Panc1 (cell line): Measurements from ENCODE around the gene INF2. TPM values are rescaled to one million over a fixed set of nuclear protein-coding genes. Genes with fewer than 3 reads are reported as not detected.

Experiments
- ATAC-seq: fragments of 200-7000 bp; cut with Tn5 transposase; 2 replicates; pipeline ENCODE4 v1.9.1; 2020; ENCODE audit warnings: mild to moderate bottlenecking, moderate library complexity
- BruUV-seq: library from RNA; stranded (reverse); fragments of 400-500 nt; replicated peaks from 2 replicates; lab custom pipeline; 2021; lab: Mats Ljungman, UMichigan
- CTCF ChIA-PET: fragments of 300-600 bp; sonication (Branson Sonifier 250); formaldehyde crosslinking; loops from one replicate; lab custom pipeline; 2022; ENCODE audit warnings: antibody characterized with exemption; lab: Charles Lee
- POLR2A ChIA-PET: fragments of 300-600 bp; sonication (Branson Sonifier 250); formaldehyde crosslinking; loops from one replicate; lab custom pipeline; 2022; ENCODE audit warnings: antibody characterized with exemption; lab: Charles Lee
- DNase-seq: peaks from one replicate; pipeline ENCODE4 v3.0.0-alpha.2; 2010; ENCODE audit warnings: low read depth, low spot score
- H3K27ac ChIP-seq: 2 replicates; pipeline ENCODE4 v1.5.1; 2011; ENCODE audit warnings: mild to moderate bottlenecking, low read length, inconsistent platforms
- H3K27me3 ChIP-seq: fragments of 200-500 bp; sonication (Bioruptor generic); 2 replicates; pipeline ENCODE4 v1.6.0; 2014; ENCODE audit warnings: low read length, inconsistent platforms; ENCODE audit not compliant: control insufficient read depth, insufficient read depth
- H3K36me3 ChIP-seq: fragments of 200-500 bp; sonication (Bioruptor generic); 2 replicates; pipeline ENCODE4 v1.5.1; 2014; ENCODE audit warnings: inconsistent platforms, mild to moderate bottlenecking, low read length, moderate library complexity; ENCODE audit not compliant: control insufficient read depth, insufficient read depth
- H3K4me1 ChIP-seq: 2 replicates; pipeline ENCODE4 v1.5.1; 2011; ENCODE audit warnings: inconsistent platforms, mild to moderate bottlenecking, low read length, moderate library complexity; ENCODE audit not compliant: control insufficient read depth, insufficient read depth
- H3K4me3 ChIP-seq, 2 experiments: 2 replicates each; pipeline ENCODE4 v1.5.1; 2011 to 2012; ENCODE audit warnings: low read depth in 2 of 2, low read length in 2 of 2, mild to moderate bottlenecking in 2 of 2, inconsistent platforms in 1 of 2, moderate library complexity in 1 of 2
- H3K9me3 ChIP-seq: fragments of 200-500 bp; sonication (Bioruptor generic); 2 replicates; pipeline ENCODE4 v1.5.1; 2014; ENCODE audit warnings: low read depth, mild to moderate bottlenecking, inconsistent platforms, low read length, moderate library complexity; ENCODE audit not compliant: control insufficient read depth, insufficient read depth
- CTCF ChIP-seq: fragments of 450-650 bp; IDR thresholded peaks from 2 replicates; pipeline ENCODE4 v1.5.1; 2017; ENCODE audit warnings: mild to moderate bottlenecking
- POLR2AphosphoS5 ChIP-seq: IDR thresholded peaks from 2 replicates; pipeline ENCODE4 v1.6.1; 2012; ENCODE audit warnings: mild to moderate bottlenecking, low read depth, low read length, moderate library complexity
- REST ChIP-seq, 2 experiments: IDR thresholded peaks; 2 replicates each; pipeline ENCODE4 v1.6.1; 2011 to 2012; ENCODE audit warnings: low read depth in 2 of 2, control low read depth in 1 of 2, low read length in 1 of 2, mild to moderate bottlenecking in 1 of 2, moderate library complexity in 1 of 2; ENCODE audit not compliant: insufficient read depth in 1 of 2
- SIN3A ChIP-seq: IDR thresholded peaks from 2 replicates; pipeline ENCODE4 v1.6.1; 2012; ENCODE audit warnings: low read depth, mild to moderate bottlenecking, low read length, moderate library complexity, borderline replicate concordance; ENCODE audit not compliant: insufficient read depth
- TCF7L2 ChIP-seq: IDR thresholded peaks from 2 replicates; pipeline ENCODE4 v1.6.1; 2011; ENCODE audit warnings: mild to moderate bottlenecking, low read depth, low read length, inconsistent platforms
- in situ Hi-C: cut with HindIII; loops from 2 replicates; pipeline ENCODE4 v1.10.0; 2016; ENCODE audit warnings: low sequenced_read_pairs, low pct_unique_long_range_greater_than_20kb
- intact Hi-C: fragments of 100-400 bp; cut with micrococcal nuclease; formaldehyde crosslinking; loops from one replicate; pipeline ENCODE4 v1.10.0; 2022; ENCODE audit not compliant: unreplicated experiment
- total RNA-seq: library from RNA; stranded (reverse); gene quantifications from one replicate; pipeline ENCODE4 v1.2.1, GENCODE V29; 2021; ENCODE audit not compliant: unreplicated experiment

The INF2 gene
- total RNA-seq, 1 experiment from 2014 or later, result 195 TPM

GRCh38 chr14:104688505-104689108 lies 811 bp upstream of the INF2 start:
- H3K27me3 ChIP-seq, result no peaks in the 10 kb centered on the region
- BruUV-seq, result no TSS peak
- H3K27ac ChIP-seq, result peak overlapping the region; percentile 93
- H3K4me3 ChIP-seq, result peak overlapping the region; percentile 32 to 41
- H3K9me3 ChIP-seq, result no peaks in the 10 kb centered on the region
- intact Hi-C loops (no loop called here), in situ Hi-C loops (no loop called here)
- no peak for TF ChIP-seq POLR2AphosphoS5
- TF ChIP-seq TCF7L2, result no peak
- TF ChIP-seq REST (IDR thresholded peaks at IDR 0.05; ENCODE audit: insufficient read depth in 1 of 2, low read depth in 2 of 2, low read length in 1 of 2), result no peak
- ChIA-PET CTCF (interaction anchor here (1.5 kb wide), 1 partner anchor 23 kb away, joined by 4 read pairs; no protein-coding TSS in a partner anchor), POLR2A (interaction anchor here (0.7 kb wide), 1 partner anchor 9 kb away, joined by 3 read pairs; no protein-coding TSS in a partner anchor)
- no peak for DNase-seq
- ATAC-seq, result peak; percentile 33
- H3K36me3 ChIP-seq, result peaks cover 6% of the 10 kb centered on the region; the same call in 1 of the 2 replicates
- H3K4me1 ChIP-seq, result peaks cover 40% of the 10 kb centered on the region

GRCh38 chr14:104689881-104690711 lies 678 bp downstream of the INF2 start:
- TF ChIP-seq REST (IDR thresholded peaks at IDR 0.05; ENCODE audit: insufficient read depth in 1 of 2, low read depth in 2 of 2, low read length in 1 of 2) (no peak), TCF7L2 (no peak), SIN3A (no peak), POLR2AphosphoS5 (peak; percentile 36; the same call in 1 of the 2 replicates), CTCF (no peak)
- Histone ChIP-seq H3K4me3 (peak overlapping the region; percentile 73 to 78), H3K9me3 (no peaks in the 10 kb centered on the region), H3K27me3 (no peaks in the 10 kb centered on the region), H3K27ac (peak overlapping the region; percentile 88), H3K4me1 (peaks cover 53% of the 10 kb centered on the region), H3K36me3 (peaks cover 6% of the 10 kb centered on the region; the same call in 1 of the 2 replicates)
- ChIA-PET POLR2A (interaction anchor here (1.7 kb wide), 1 partner anchor 9 kb away, joined by 6 read pairs; no protein-coding TSS in a partner anchor), CTCF (no interaction called here)
- no peak for DNase-seq
- intact Hi-C loops (no loop called here), in situ Hi-C loops (no loop called here)
- ATAC-seq, result no peak
- BruUV-seq, result no TSS peak
